ENCODE data around the gene ZKSCAN4.

Gene ZKSCAN4

DNA sequence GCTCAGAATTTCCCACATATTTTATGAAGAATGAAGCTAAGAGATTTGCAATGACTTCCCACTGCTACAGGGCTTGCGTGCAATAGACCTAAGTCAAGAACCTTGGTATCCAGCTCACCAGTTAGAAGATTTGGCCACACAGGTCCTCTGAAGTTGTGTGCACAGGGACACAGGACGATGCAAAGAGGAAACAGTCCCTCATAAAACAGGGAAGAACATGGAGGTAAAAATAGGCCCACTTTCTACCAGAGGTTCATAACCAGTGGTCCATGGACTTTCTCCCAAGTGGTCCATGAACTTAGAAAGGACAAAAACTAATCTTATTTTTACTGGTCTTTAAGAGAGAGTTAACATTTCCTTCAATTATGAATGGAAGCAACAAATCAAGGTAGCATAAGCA, 1.3 kb downstream of the ZKSCAN4 start:
- DNase-seq (ENCODE audit: low read depth, low spot score): no peak

DNA sequence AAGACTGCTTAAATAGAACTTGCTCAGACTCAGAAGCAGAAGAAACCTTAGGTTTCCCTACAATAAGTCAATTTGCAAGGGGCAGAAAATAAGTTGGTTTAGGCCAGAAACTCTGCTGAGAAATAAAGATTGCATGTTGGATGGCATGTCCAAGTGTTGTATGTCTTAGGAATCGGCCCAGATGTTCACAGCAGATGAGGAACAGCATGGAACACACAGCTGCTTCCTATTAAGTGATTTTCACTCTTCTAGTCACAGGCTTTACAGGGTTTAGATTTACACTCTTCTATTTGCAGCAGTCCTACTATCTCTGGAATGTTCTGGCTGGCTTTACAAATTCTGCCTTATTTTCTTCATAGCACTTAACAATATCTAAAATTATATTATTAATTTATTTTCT, 3.2 kb downstream of the ZKSCAN4 start:
- no peak for DNase-seq (ENCODE audit: low read depth, low spot score)

DNA sequence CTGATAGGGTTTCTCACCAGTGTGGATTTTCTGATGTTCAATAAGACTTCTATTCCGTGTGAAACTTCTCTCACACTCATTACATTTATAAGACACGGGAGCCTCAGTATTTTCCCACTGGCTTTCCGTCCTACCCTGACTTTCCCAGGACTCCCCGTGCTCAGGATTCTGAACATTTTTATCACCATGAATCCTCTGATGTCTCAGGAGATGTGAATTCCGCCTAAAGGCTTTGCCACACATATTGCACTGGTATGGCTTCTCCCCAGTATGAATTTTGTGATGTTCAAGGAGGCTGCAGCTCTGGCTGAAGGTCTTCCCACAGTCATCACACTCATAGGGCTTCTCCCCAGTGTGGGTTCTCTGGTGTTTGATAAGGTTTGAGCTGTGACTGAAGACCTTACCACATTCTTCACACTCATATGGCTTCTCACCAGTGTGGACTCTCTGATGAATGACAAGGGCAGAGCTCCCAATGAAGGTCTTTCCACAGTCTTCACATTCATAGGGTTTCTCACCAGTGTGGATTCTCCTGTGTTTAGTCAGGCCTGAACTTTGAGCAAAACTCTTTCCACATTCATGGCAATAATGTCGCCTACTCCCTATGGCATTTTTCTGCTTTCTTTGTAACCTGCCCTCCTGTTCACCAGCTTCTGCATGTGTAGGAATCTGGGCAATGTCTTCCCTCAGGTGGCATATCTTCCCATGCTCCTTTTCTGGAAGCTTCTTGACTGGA, 6.7 kb downstream of the ZKSCAN4 start:
- no peak for DNase-seq (ENCODE audit: low read depth, low spot score)

DNA sequence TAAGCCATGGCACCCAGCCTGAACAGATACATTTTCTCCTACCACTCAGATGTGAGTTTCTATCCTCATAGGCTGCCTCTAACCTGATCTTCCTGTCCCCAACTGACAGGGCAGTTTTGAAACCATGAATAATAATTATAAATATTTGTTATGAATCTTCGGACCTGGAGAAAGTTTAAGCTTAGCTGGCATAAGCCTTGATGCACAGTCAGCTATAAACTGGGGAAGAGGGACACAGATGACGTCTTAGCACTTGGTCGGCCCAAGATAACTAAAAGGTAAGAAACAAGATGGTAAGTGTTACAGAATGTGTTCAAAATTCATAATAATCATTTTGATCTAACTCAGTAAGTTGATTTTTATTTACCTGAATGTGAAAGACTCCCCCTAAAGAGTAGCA, 8.1 kb downstream of the ZKSCAN4 start:
- no peak for DNase-seq (ENCODE audit: low read depth, low spot score)

DNA sequence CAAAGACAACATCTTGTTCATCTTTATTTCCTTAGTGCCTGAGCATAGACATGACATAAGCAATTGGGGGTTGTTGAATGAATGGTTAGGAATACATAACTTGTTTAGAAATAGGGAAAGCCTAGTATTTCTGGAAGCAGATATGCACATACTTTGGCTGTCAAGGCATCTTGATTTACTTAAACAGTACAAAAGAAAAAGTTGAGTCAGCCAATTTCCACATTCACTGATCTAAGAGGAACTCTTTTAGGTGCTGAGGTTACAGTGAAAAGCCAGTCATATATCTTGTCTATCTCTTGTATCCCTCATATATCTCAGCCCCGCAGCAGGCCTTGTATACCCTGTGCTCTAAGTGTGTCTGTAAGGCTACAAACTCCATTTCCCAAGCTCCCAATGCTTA, 11.6 kb downstream of the ZKSCAN4 start:
- no peak for DNase-seq (ENCODE audit: low read depth, low spot score)

DNA sequence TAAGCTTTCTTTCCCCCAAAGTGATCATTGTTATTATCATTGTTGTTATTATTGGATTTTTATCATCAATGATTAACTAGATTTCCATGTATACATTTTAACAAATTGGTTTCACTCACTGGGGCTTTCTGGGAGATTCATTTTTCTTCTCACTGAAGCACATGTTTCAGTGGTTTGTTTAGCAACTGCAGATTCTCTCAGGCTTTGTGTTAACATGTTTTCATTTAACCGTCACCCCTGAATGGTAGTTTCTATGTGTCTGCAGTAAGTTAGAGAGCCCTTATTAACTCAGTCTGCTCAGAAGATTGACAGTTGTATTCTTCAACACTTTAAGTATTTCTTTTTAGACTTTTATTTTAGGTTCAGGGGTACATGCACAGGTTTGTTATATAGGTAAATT, 12.4 kb downstream of the ZKSCAN4 start:
- DNase-seq (ENCODE audit: low read depth, low spot score): no peak

DNA sequence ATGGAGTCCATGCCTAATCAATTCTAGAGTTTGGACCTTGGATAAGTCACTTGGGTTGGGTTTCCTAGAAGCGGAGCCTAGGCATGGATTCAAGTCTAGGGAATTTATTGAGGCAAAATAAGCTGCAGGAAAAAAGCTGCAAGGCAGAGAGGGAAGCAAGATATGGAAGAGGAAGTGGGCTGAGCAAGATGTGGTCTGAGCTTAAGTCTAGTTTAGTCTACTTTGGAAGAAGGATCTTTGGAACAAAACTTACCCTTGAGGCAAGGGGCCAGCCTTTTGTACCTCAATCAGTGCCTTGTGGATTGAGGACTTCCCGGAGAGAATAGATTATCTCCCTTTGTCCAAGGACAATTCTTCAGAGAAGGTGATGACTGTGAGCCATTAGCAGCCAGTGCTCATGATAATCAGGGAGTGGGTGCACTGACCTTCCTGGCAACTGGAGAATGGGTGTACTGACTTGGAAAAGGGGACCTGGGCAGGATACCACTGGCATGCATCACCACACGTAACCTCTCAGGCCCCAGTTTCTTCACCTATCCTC, 16.1 kb downstream of the ZKSCAN4 start:
- no peak for DNase-seq (ENCODE audit: low read depth, low spot score)

DNA sequence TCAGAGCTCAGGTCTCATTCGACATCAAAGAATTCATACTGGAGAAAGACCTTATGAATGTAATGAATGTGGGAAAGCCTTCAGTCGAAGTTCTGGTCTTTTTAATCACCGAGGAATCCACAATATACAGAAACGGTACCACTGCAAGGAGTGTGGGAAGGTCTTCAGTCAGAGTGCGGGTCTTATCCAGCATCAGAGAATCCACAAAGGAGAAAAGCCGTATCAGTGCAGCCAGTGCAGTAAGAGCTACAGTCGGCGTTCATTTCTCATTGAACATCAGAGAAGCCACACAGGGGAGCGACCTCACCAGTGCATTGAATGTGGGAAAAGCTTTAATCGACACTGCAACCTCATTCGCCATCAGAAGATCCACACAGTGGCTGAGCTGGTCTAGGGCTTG, 19.3 kb downstream of the ZKSCAN4 start:
- no peak for DNase-seq (ENCODE audit: low read depth, low spot score)

DNA sequence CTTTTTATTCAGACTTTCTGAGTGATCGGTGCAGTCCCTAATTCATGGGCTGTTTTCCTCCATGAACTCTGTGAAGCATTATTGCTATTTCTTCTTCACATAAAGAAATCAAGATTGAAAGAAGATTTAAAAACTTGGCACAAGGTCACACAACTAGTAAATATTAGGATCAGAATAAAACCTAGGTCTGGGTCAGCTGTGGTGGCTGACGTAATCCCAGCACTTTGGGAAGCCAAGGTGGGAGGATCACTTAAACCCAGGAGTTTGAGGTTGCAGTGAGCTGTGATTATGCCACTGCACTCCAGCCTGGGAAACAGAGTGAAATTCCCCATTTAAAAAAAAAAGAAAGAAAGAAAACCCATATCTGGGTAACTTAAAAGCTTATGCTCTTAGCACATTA, 25.6 kb downstream of the ZKSCAN4 start:
- DNase-seq (ENCODE audit: low read depth, low spot score): no peak

DNA sequence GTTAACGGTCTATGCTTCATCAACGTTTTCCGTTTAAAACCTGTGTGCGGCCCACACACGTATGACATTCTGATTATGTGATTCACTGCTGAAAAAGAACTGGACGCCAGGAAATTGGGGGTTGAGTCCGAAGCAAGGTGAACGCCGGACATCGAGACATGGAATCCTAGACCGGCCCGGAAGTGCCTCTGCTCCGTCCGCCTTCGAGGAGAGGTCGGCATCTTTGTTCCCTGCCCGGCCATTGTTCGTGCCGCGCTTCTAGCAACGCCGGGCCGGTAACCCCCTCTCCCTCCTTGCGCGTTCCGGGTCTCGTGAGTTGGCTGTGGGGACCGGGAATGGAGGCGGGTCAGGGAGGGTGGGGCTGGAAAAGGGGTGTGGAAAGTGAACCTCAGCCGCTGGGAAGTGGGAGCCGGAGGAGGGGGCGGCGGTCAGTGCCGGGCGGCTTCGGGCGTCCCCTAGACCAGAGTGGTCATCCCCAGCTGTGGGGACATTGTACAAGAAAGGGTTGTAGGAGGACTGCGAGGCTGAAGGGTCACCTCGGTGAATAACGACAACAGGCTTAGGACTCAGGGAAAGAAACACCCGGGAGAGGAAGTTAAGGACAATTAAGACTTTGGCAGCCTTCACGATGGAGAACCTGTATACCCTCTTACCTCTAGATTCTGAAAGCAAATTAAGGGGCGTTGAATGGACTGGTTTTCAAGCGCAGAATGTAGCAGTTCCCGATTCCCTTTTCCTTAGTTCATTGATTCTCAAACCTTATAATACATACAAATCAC, 26.8 kb downstream of the ZKSCAN4 start, which contains the start of gene ZSCAN9:
ZSCAN9 (plus strand) TSS at position 220 of the 779 bp plus-strand sequence. CDS start 1,810 bp downstream, outside the sequence.
- DNase-seq (ENCODE audit: low read depth, low spot score): no peak

DNA sequence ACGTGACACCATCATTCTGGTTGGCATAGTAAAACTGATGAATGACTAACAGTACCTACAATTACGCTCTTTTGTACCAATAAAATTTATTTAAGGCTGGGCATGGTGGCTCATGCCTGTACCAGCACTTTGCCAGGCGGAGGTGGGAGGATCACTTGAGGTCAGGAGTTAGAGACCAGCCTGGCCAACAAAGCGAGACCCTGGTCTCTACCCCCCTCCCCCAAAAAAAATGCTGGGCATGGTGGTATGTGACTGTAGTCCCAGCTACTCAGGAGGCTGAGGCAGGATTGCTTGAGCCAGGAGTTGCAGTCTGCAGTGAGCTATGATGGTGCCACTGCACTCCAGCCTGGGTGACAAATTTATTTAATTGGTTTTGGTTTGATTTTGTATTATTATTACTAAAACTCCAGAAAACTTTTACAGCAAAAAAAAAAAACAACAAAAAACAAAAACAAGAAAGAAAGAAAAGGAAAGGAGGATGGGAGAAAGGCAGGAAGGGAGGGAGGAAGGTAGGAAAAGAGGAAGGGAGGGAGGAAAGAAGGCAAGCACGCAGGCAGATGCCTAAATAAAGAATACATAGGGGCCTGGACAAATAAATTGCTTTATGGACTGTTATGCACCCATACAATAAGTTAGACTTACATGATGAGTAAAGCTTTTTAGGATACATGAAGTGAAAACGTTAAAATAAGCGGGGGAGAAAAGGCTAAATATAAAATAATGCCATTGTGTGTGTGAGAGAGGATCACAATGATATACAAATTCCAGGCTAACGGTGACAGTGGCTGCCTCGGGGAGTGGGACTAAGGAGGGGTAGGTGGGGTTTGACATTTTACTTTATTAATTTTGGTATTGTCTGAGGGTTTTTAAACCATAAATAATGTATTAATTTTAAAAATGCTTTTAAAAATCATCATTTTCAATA, 27.7 kb downstream of the ZKSCAN4 start:
- no peak for DNase-seq (ENCODE audit: low read depth, low spot score)

DNA sequence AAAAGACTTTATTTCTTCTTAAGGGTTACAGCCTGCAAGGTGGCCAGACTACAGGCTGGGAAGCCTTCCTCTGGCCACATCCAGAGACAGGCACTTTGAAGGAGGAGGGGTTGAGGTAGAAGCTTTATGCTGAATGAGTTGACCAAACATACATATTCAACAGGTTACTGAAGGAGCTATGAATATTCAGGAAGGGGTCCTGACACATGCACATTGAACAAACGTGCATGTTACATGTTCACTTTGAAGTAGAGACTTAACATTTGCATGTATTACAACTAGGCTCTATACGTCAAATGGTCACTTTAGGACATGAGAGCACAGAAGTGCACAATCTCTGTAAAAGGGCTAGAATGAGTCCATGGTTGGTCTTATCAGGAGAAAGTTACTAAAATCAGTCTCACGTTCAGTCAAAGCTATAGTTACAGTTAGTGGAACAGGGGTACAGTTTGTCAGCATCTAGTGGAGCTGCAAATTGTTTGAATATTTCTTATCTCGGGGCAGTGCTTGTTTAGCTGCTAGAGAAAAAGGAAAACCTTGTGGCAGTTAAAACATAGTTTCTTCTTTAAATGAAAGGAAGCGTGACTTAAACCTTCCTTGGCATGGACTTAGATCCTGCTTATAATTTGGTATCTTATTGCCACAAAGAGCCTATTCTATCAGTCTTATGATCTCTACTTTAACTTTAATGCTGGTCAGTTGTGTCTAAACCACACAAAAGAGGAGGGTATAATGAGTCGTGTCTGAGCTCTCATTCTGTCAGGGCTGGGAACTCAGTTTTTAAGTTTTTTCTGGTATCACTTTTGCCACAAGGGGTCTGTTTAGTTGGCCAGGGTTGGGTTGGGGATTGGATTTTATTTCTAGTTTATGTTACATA, 31.6 kb downstream of the ZKSCAN4 start:
- no peak for DNase-seq (ENCODE audit: low read depth, low spot score)

DNA sequence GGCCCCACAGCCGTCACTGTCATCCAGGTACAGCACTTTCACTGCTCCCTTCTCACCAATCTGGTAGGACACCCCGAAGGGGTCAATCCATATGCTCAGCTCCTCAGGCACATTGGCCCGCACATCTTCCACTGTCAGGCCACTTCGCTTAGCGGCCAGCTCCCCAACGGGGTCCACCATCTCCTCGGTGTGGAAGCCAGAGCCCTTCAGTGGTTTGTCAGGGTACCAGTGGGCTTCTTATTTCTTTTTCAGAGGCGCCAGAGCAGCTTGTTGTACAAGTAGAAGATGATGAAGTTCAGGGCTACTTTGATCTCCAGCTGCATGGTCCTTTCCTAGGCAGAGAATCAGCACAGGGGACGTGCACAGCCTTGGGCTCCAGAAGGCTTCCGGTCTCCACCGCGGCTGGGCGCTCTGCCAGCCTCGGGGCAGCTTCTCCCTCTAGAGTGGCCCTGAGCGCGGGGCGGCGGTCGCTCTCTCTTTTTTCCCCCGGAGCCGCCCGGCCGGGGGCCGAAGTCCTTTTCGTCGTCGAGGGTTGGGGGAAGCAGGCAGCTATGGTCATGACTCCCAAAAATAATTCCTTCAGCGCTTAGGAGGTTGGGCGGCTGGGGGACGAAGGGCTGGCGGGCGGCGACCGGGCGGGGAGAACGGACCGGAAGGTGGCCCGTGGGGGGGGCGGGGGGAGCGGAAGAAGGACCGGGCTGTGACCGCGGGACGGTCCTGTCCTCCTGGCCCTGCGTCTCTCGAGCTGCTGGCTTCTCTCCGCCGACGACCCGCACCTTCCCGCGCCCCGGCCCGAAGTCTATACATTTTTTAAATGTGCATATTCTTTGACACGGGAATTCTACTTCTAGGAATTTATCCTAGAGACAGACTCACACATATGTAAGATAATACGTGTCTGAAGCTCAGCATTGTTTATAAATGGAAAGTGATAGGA, 33.5 kb downstream of the ZKSCAN4 start:
- DNase-seq (ENCODE audit: low read depth, low spot score): no peak

DNA sequence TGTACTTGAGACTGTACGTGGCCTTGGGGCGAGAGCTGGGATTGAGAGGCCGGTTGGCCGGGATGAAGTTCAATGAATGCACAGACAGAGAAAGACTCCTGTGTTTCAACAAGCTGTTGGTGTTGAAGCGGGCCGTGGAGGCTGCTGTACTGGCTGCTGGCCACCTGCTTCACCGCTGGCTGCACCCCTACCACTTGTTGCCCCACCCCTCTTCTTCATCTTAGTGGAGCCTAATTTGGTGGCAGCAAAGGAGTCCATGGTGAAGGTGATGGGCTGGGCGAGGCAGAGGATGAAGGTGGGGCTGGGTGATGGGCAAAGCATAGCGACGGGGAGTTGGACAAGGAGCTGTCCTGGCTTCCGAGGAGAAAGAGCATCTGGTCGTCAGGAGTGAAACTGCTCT, 34.2 kb downstream of the ZKSCAN4 start:
- DNase-seq (ENCODE audit: low read depth, low spot score): no peak

DNA sequence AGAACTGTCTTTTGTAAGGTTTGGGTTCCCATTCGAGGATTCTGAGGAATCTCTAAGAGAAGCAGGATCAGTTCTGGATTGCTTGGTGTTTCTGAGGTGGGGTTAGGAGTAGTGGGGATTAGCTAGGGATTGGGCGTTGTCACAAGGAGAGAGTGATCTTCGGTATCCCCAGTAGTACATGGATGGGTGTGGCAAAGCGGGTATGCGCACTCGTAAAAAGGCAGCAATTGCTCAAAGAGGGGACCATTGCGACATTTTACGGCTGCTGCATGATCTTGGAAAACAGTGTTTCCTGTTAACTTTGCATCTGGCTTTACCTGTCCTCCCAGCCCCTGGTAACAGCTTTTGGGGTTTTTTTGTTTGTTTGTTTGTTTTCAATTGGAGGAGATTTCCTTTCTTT, 36.6 kb downstream of the ZKSCAN4 start:
- DNase-seq (ENCODE audit: low read depth, low spot score): no peak

DNA sequence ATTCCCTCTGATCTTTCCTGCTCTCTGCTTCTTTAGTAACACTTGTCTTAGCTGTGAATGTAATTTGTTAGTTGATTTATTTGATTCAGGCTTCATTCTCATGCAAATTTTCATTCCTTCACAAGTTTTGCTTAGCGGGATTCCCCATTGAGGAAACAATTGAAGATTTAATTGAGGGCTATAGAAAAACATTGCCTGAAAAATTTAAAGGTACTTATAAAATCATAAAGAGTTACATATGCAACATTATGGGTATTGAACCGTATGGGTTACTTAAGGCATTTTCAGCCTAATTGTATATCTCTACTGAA, 38.9 kb downstream of the ZKSCAN4 start:
- DNase-seq (ENCODE audit: low read depth, low spot score): no peak

DNA sequence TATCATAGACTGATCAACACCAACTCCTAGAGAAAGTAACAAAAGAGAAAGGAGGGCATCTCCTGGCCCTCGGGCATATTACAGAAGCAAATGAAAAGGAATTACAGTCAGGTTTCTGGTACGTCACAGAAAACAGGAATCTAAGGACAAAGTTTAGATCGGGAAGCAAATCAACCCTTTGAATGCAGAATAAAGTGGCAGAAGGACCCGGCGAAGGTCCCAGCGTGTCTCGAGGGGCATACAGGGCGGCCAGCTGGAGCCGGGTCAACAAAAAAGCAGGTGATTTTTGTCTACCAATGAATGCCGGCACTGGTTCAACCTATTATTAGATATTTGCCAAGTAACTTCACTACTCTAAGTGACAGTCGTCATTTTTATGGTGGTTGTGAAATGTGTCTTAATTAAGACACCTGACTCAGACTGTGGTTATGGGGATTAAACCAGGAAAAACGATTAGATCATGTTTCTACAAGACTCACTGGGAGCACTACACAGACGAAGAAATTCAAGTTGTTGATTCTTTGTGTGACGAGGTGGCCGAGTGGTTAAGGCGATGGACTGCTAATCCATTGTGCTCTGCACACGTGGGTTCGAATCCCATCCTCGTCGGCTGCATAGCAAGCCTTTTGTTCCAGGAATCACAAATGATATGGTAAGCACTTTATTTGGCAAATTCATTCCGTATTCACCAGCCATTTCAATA, 39.4 kb downstream of the ZKSCAN4 start:
- no peak for DNase-seq (ENCODE audit: low read depth, low spot score)

DNA sequence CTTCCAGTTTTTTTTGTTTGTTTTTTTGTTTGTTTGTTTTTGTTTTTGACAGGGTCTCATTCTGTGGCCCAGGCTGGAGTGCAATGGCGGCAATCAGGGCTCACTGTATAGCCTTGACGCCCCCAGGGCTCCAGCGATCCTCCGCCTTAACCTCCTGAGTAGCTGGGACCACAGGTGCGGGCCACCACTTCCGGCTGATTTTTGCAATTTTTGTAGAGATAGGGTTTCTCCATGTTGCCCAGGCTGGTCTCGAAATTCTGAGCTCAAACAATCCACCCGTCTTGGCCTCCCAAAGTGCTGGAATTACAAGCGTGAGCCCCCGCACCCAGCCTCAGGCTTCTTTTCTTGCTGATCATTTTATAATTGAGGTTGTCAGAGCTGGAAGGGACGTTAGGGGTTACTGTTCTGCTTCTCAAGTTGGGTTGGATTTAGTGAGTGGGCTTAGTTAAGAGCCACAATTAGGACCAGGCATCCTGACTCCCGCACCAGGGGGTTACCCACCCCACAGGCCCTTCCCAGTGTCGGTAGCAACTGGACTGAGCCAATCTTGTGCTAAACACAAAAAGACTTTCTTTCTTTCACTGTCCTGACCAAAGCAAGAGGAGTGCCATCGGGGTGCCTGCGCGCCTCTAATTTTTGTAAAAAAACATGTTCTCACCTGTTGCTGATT, 40.1 kb downstream of the ZKSCAN4 start:
- DNase-seq (ENCODE audit: low read depth, low spot score): no peak

All from activated CD4-positive, CD25-positive, alpha-beta regulatory T cell treated with anti-CD3 and anti-CD28 coated beads, Interleukin-2, amount 50 U/mL, for 16 hours (primary cell).